SH-SY5Y (cell line): ENCODE measurements around the gene ASB8.

Experiments
- GATA2 ChIP-seq: IDR thresholded peaks from 2 replicates; pipeline ENCODE4 v1.6.1; 2011; ENCODE audit warnings: mild to moderate bottlenecking, low read depth, low read length
- GATA3 ChIP-seq: IDR thresholded peaks from 2 replicates; pipeline ENCODE4 v1.6.1; 2011; ENCODE audit warnings: low read depth, mild to moderate bottlenecking, low read length, moderate library complexity

- TF ChIP-seq GATA2 (no peak), GATA3 (no peak)
These were observed 22.2 kb upstream of the ASB8 start for GRCh38 chr12:48179466-48179865.
